WTC11 (cell line): ENCODE measurements around the gene FBXL16. TPM values are rescaled to one million over a fixed set of nuclear protein-coding genes. Genes with fewer than 3 reads are reported as not detected.

Source experiments
- ATAC-seq: fragments of 200-7000 bp; cut with Tn5 transposase; 2 replicates; pipeline ENCODE4 v1.10.0; 2021; ENCODE audit warnings: mild to moderate bottlenecking, moderate library complexity
- CTCF ChIA-PET: fragments of 300-600 bp; sonication (Branson Sonifier 250); formaldehyde crosslinking; loops from one replicate; lab custom pipeline; 2021; ENCODE audit warnings: antibody characterized with exemption; lab: Charles Lee
- POLR2A ChIA-PET: fragments of 350-600 bp; sonication (Branson Sonifier 250); formaldehyde crosslinking; loops from one replicate; lab custom pipeline; 2021; ENCODE audit warnings: antibody characterized with exemption; lab: Charles Lee
- DNase-seq: peaks from one replicate; pipeline ENCODE4 v3.0.0; 2021; ENCODE audit warnings: low spot score
- H3K27ac Mint-ChIP-seq: 2 replicates; pipeline ENCODE4 v1.8.0; 2021; ENCODE audit warnings: mixed read lengths
- H3K27me3 Mint-ChIP-seq: 2 replicates; pipeline ENCODE4 v1.8.0; 2021; ENCODE audit warnings: low read depth, mild to moderate bottlenecking, moderate library complexity, mixed read lengths
- H3K36me3 Mint-ChIP-seq: 2 replicates; pipeline ENCODE4 v1.8.0; 2021; ENCODE audit warnings: mixed read lengths
- H3K4me1 Mint-ChIP-seq: 2 replicates; pipeline ENCODE4 v1.8.0; 2022; ENCODE audit warnings: mixed read lengths
- H3K4me3 Mint-ChIP-seq: 2 replicates; pipeline ENCODE4 v1.8.0; 2021; ENCODE audit warnings: mild to moderate bottlenecking, moderate library complexity, mixed read lengths
- H3K9me3 Mint-ChIP-seq: 2 replicates; pipeline ENCODE4 v1.8.0; 2021; ENCODE audit warnings: mixed read lengths
- AR ChIP-seq: fragments of 250-450 bp; sonication (Bioruptor Pico); IDR thresholded peaks from 2 replicates; pipeline ENCODE4 v1.9.0; 2021; ENCODE audit warnings: mild to moderate bottlenecking
- E2F4 ChIP-seq: sonication (generic); formaldehyde crosslinking; IDR thresholded peaks from 2 replicates; pipeline ENCODE4 v1.8.1; 2022; ENCODE audit warnings: low read depth, mild to moderate bottlenecking, moderate library complexity, missing genetic modification reagents, borderline replicate concordance
- ESRRA ChIP-seq: sonication (generic); formaldehyde crosslinking; IDR thresholded peaks from 2 replicates; pipeline ENCODE4 v1.8.1; 2022; ENCODE audit warnings: mild to moderate bottlenecking, missing genetic modification reagents, borderline replicate concordance
- JUN ChIP-seq: sonication (generic); formaldehyde crosslinking; IDR thresholded peaks from 2 replicates; pipeline ENCODE4 v1.8.0; 2023; ENCODE audit warnings: mild to moderate bottlenecking, missing genetic modification reagents
- PREB ChIP-seq: sonication (generic); formaldehyde crosslinking; IDR thresholded peaks from 2 replicates; pipeline ENCODE4 v1.8.1; 2022; ENCODE audit warnings: mild to moderate bottlenecking, missing genetic modification reagents, moderate library complexity, borderline replicate concordance
- SOX15 ChIP-seq: fragments of 250-450 bp; sonication (Bioruptor Pico); IDR thresholded peaks from 2 replicates; pipeline ENCODE4 v1.9.0; 2021; ENCODE audit warnings: mild to moderate bottlenecking
- STAT6 ChIP-seq: sonication (generic); formaldehyde crosslinking; conservative IDR thresholded peaks from 2 replicates; pipeline ENCODE4 v1.8.1; 2023; ENCODE audit warnings: mild to moderate bottlenecking, low read depth, missing genetic modification reagents, moderate library complexity
- TCF7 ChIP-seq: sonication (generic); formaldehyde crosslinking; IDR thresholded peaks from 2 replicates; pipeline ENCODE4 v1.8.0; 2022; ENCODE audit warnings: mild to moderate bottlenecking, low read depth, missing genetic modification reagents, moderate library complexity
- TP53 ChIP-seq: sonication (generic); formaldehyde crosslinking; IDR thresholded peaks from 2 replicates; pipeline ENCODE4 v1.8.1; 2023; ENCODE audit warnings: mild to moderate bottlenecking, missing genetic modification reagents
- ZBTB43 ChIP-seq: sonication (generic); formaldehyde crosslinking; IDR thresholded peaks from 2 replicates; pipeline ENCODE4 v1.8.1; 2023; ENCODE audit warnings: mild to moderate bottlenecking, missing genetic modification reagents
- ZNF416 ChIP-seq: fragments of 250-450 bp; sonication (Bioruptor Pico); IDR thresholded peaks from 2 replicates; pipeline ENCODE4 v1.9.0; 2021; ENCODE audit warnings: mild to moderate bottlenecking, inconsistent platforms
- total RNA-seq: library from RNA; stranded (reverse); gene quantifications from 3 replicates; pipeline ENCODE4 v1.2.3, GENCODE V29; 2021
- TF ChIP-seq, protein P1 (sequence below): sonication (generic); formaldehyde crosslinking; IDR thresholded peaks from 2 replicates; pipeline ENCODE4 v1.8.1; 2023; ENCODE audit warnings: mild to moderate bottlenecking, moderate library complexity, missing genetic modification reagents

FBXL16 gene
- total RNA-seq, 1 experiment from 2014 or later = 22.7 TPM

DNA sequence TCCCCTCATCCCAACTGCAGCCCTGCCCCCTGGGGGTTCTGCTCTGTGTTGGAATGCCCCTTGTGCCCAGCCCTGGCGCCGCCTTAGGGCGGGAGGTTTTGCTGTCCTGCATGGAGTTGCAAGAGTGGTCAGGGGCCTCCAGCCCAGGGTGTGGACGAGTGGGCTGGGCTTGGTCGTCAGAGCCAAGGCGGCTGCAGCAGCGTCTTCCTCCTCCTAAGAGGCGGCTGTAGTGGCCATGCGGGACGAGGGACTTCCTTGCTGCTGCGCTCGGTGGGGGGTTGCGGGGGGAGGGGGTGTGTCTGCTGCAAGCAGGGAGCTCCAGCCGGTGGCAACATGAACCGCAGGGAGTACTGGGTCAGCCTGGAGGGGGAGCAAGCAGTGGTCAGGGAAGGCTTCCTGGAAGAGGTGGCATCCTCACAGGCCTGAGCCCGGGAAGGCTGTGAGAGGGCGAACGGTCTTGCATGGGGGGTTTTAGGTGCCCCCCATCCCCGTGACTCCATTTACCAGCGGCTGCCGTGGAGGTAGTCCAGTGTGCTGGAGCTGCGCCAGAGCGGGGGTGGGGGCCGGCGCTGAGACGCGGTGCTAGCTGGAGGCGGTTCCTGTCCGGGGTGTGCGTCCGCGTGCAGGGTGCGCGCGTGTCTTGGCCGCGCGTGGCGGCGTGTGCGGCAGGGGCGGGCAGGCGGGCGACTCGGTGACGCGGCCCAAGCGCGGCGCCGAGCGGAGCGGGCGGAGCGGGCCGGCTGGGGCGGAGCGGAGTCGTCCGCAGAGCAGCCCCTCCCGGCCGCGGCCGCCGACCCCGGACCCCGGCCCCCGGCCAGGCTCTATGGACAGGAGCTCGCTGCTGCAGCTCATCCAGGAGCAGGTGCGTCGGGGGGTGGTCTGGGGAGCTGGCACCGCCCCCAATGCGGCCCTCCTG lies 30.4 kb downstream of the FBXL16 start, which contains the start of gene RHBDL1 (continued):
- TF ChIP-seq STAT6 (no peak), JUN (CRISPR knock-in tag) (no peak), SOX15 (CRISPR knock-in tag) (no peak)
- TF ChIP-seq, protein P1, sequence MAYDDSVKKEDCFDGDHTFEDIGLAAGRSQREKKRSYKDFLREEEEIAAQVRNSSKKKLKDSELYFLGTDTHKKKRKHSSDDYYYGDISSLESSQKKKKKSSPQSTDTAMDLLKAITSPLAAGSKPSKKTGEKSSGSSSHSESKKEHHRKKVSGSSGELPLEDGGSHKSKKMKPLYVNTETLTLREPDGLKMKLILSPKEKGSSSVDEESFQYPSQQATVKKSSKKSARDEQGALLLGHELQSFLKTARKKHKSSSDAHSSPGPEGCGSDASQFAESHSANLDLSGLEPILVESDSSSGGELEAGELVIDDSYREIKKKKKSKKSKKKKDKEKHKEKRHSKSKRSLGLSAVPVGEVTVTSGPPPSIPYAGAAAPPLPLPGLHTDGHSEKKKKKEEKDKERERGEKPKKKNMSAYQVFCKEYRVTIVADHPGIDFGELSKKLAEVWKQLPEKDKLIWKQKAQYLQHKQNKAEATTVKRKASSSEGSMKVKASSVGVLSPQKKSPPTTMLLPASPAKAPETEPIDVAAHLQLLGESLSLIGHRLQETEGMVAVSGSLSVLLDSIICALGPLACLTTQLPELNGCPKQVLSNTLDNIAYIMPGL (CRISPR knock-in tag) = peak; percentile 77; the same call in 1 of the 2 replicates

DNA sequence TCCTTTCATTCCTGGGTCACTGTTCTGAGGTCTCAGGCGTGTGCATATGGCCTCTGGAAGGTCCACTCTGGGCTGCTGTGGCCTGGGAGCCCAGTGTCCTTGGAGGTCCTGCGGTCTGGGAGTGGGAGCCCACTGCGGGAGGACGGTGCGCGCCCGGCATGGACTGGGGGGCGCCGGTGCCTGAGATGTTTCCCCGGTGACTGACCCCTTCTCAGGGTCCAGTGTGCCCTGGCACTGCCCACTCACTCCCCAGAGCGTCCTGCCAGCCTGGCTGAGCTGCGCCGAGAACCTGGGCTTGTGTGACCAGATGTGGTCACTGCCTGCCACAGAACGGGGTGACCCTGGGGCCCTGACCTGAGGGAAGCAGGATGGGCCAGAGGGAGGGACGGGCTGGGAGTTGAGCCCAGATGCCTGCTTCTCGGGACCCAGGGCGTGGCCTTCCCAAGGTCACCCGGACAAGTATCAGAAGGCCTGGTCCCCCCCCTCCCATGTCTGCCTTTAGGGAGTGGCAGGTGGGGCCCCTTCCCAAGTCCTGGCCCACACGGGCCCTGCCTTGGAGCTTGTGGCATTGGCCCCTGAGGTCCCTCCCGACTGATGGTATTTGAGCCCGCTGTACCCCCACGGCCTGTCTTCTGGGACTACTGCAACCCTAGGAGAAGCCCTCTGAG lies 31.3 kb downstream of the FBXL16 start:
- no peaks in the 10 kb centered on the region for H3K27me3 Mint-ChIP-seq
- H3K9me3 Mint-ChIP-seq = no peaks in the 10 kb centered on the region
- H3K27ac Mint-ChIP-seq = 0 out of 2 replicates have a peak overlapping the region, but pooled peaks have one; percentile 27
- DNase-seq (no peak), ATAC-seq (no peak)
- peak overlapping the region; percentile 70; the same call in 1 of the 2 replicates for H3K4me3 Mint-ChIP-seq
- peaks cover 13% of the 10 kb centered on the region for H3K4me1 Mint-ChIP-seq
- CTCF ChIA-PET = interaction anchor here (0.5 to 2.8 kb wide), 16 partner anchors 9 to 290 kb away, joined by 3 to 16 read pairs (median 4); partner anchors contain the start of genes METTL26, WDR90 and WFIKKN1
- H3K36me3 Mint-ChIP-seq = peaks cover 11% of the 10 kb centered on the region
- POLR2A ChIA-PET = interaction anchor here (0.5 to 1.5 kb wide), 2 partner anchors 26 to 1560 kb away, joined by 3 to 4 read pairs; no protein-coding TSS in a partner anchor
- TF ChIP-seq PREB (CRISPR knock-in tag) = no peak
- TF ChIP-seq ZBTB43 = no peak
- TF ChIP-seq TCF7 (CRISPR knock-in tag) = no peak
- no peak for TF ChIP-seq STAT6
- 0 out of 2 replicates have a peak, but pooled peaks have one; percentile 4 for TF ChIP-seq ESRRA (CRISPR knock-in tag)
- TF ChIP-seq AR (CRISPR knock-in tag) = no peak
- 0 out of 2 replicates have a peak, but pooled peaks have one; percentile 22 for TF ChIP-seq E2F4 (CRISPR knock-in tag)
- no peak for TF ChIP-seq ZNF416
- no peak for TF ChIP-seq TP53 (CRISPR knock-in tag)
